ENCODE results near the gene ANKFN1. TPM values are rescaled to one million over a fixed set of nuclear protein-coding genes. Genes with fewer than 3 reads are reported as not detected.

ANKFN1 gene
- total RNA-seq, 1 experiment from 2014 or later: not detected

GRCh38 chr17:56175299-56175955 lies 22.2 kb downstream of the ANKFN1 start:
- TF ChIP-seq TCF7L2 (IDR thresholded peaks at IDR 0.05; ENCODE audit: low read depth, low read length) (no peak), SIN3A (IDR thresholded peaks at IDR 0.05; ENCODE audit: borderline replicate concordance, insufficient read depth, low read depth, low read length) (no peak), POLR2AphosphoS5 (IDR thresholded peaks at IDR 0.05; ENCODE audit: low read depth, low read length) (no peak), CTCF (IDR thresholded peaks at IDR 0.05) (no peak), REST (IDR thresholded peaks at IDR 0.05; ENCODE audit: insufficient read depth in 1 of 2, low read depth in 2 of 2, low read length in 1 of 2) (no peak)
- Histone ChIP-seq H3K9me3 (ENCODE audit: control insufficient read depth, insufficient read depth, low read depth, low read length) (no peaks in the 10 kb centered on the region), H3K27me3 (ENCODE audit: control insufficient read depth, insufficient read depth, low read length) (no peaks in the 10 kb centered on the region), H3K4me3 (ENCODE audit: low read depth in 2 of 2, low read length in 2 of 2) (no peak overlapping the region), H3K4me1 (ENCODE audit: control insufficient read depth, insufficient read depth, low read length) (no peaks in the 10 kb centered on the region), H3K27ac (ENCODE audit: low read length) (no peak overlapping the region), H3K36me3 (ENCODE audit: control insufficient read depth, insufficient read depth, low read length) (no peaks in the 10 kb centered on the region)
- POLR2A ChIA-PET: no interaction called here
- ATAC-seq (no peak), DNase-seq (ENCODE audit: low read depth, low spot score) (no peak)
- intact Hi-C loops (cut with micrococcal nuclease; ENCODE audit: unreplicated experiment): no loop called here
- CTCF ChIA-PET: no interaction called here
- in situ Hi-C loops (cut with HindIII; ENCODE audit: low pct_unique_long_range_greater_than_20kb, low sequenced_read_pairs): no loop called here
- no TSS peak for BruUV-seq (replicated peaks)

- TF ChIP-seq CTCF (IDR thresholded peaks at IDR 0.05) (no peak), SIN3A (IDR thresholded peaks at IDR 0.05; ENCODE audit: borderline replicate concordance, insufficient read depth, low read depth, low read length) (no peak), TCF7L2 (IDR thresholded peaks at IDR 0.05; ENCODE audit: low read depth, low read length) (no peak), REST (IDR thresholded peaks at IDR 0.05; ENCODE audit: insufficient read depth in 1 of 2, low read depth in 2 of 2, low read length in 1 of 2) (no peak), POLR2AphosphoS5 (IDR thresholded peaks at IDR 0.05; ENCODE audit: low read depth, low read length) (no peak)
- no peaks in the 10 kb centered on the region for H3K27me3 ChIP-seq (ENCODE audit: control insufficient read depth, insufficient read depth, low read length)
- intact Hi-C loops (cut with micrococcal nuclease; ENCODE audit: unreplicated experiment): no loop called here
- no peak overlapping the region for H3K4me3 ChIP-seq (ENCODE audit: low read depth in 2 of 2, low read length in 2 of 2)
- no peaks in the 10 kb centered on the region for H3K36me3 ChIP-seq (ENCODE audit: control insufficient read depth, insufficient read depth, low read length)
- CTCF ChIA-PET: no interaction called here
- H3K27ac ChIP-seq (ENCODE audit: low read length): no peak overlapping the region
- ATAC-seq (no peak), DNase-seq (ENCODE audit: low read depth, low spot score) (no peak)
- BruUV-seq (replicated peaks): no TSS peak
- in situ Hi-C loops (cut with HindIII; ENCODE audit: low pct_unique_long_range_greater_than_20kb, low sequenced_read_pairs): no loop called here
- POLR2A ChIA-PET: no interaction called here
- H3K9me3 ChIP-seq (ENCODE audit: control insufficient read depth, insufficient read depth, low read depth, low read length): no peaks in the 10 kb centered on the region
- H3K4me1 ChIP-seq (ENCODE audit: control insufficient read depth, insufficient read depth, low read length): no peaks in the 10 kb centered on the region
These were observed 22.8 kb downstream of the ANKFN1 start for GRCh38 chr17:56176091-56176490.
